HG03469 (cell line): Measurements from ENCODE around the gene PDE3A.
"Not testable (repeated sequence)": the region's sequence is repeated elsewhere in the genome, so short reads cannot be mapped to it uniquely, and the experiment has no call there.

Experiments
- ATAC-seq: cut with Tn5 transposase; IDR thresholded peaks from one replicate; pipeline ENCODE4 v1.9.1; 2021; ENCODE audit warnings: mild to moderate bottlenecking, moderate library complexity, moderate number of reproducible peaks; ENCODE audit not compliant: unreplicated experiment

The PDE3A gene

DNA sequence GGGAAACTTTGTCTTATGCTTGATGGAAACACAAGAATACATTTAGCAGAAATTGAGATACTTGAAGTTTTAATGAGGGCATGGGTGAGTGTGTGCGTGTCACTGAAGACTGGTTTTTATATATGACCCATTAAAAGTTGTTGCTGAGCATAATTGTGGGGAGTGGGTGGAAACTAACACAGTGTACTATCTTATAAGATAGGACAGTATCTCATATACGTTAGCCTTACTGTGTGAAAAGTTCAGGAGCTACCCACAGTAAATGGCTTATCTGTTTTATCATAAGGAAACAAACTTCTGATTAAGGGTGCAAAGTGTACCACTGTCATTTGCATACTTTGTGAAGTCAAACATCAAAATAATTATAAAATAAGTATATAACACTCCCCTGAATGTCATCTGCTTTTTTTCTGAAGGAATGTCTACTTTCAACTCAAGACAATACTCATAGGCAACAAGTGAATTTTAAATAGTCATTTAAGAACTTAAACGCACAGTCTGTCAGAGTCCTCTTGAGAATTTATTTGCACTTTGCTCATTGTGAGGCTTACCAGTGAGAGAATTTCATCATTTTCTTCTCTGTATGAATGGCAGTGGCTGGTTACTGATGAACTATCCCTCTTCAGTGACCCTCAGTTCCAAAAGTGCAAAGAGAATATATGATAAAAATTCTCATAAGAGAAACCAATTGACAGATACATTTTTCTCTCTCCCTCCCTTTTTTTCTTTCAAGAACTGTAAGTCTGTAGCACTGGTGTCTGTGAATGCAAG lies 4.2 kb downstream of the PDE3A start:
- no peak for ATAC-seq

DNA sequence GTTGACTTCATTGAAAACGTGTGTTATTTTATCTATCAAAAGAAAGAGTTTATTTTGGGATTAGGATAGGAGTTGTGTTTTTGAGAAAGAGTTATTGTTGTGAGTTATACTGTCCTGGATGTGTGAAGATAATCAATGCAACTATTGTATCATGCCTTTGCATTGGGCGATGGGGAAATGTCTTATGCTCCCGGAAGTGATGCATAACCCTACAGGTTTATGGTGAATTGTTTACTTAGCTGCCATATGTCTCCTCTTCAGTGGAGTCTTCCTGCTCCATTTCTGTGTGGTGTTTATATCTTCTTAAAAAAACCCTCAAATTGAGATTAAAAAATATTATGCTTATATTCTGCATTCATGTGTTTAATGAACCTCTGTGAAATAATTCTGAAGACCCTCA lies 6.5 kb downstream of the PDE3A start:
- no peak for ATAC-seq

DNA sequence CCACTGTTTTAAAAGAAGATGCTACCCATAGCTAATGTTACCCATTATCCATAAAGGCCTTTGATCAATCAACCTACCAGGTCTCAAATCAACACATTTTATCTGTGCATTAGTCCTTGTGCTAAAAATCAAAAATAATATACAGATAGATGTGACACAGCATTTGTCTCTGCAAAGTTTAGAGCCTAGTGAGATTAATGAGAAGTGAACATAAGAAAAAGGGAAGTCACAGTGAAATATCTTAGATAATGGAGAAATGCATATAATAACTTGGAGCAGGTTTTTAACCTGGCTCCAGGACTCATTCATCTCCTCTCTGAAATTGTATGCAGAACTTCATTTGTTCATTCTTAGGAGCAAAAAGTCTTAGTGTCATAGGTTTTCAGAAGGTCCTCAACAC lies 7.2 kb downstream of the PDE3A start:
- ATAC-seq = no peak

- no peak for ATAC-seq
Measured at GRCh38 chr12:20376984-20377383, 8.6 kb downstream of the PDE3A start.

- no peak for ATAC-seq
Measured at GRCh38 chr12:20377750-20378149, 9.4 kb downstream of the PDE3A start.

GRCh38 chr12:20382117-20382516 lies 13.8 kb downstream of the PDE3A start:
- no peak for ATAC-seq

DNA sequence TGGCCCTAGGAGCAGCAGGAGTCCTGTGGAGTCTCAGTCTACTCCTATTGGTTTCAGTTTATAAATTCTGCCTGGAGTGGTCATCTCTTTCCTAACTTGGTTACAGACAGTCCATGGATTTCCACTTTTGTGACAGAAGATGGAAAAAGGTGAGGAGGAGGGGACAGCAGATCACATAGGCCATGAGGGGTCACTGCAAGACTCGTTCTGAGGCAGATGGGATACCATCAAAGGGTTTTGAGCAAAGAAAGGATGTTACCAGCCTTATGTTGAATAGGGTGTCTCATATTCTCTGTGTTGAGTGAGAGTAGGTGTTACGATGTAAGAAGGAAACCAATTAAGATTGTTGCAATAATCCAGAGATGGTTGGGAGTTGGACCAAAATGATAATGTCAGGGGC lies 15.3 kb downstream of the PDE3A start:
- no peak for ATAC-seq

DNA sequence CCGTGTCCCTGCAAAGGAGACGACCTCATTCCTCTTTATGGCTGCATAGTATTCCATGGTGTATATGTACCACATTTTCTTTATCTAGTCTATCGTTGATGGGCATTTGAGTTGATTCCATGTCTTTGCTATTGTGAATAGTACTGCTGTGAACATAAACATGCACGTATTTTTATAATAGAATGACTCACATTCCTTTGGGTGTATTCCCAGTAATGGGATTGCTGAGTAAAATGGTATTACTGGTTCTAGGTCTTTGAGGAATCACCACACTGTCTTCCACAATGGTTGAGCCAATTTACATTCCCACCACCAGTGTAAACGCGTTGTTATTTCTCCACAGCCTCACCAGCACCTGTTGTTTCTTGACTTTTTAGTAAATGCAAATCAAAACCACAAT lies 16.5 kb downstream of the PDE3A start:
- ATAC-seq = not testable (repeated sequence)

- no peak for ATAC-seq
Measured at GRCh38 chr12:20390846-20391245, 22.5 kb downstream of the PDE3A start.

DNA sequence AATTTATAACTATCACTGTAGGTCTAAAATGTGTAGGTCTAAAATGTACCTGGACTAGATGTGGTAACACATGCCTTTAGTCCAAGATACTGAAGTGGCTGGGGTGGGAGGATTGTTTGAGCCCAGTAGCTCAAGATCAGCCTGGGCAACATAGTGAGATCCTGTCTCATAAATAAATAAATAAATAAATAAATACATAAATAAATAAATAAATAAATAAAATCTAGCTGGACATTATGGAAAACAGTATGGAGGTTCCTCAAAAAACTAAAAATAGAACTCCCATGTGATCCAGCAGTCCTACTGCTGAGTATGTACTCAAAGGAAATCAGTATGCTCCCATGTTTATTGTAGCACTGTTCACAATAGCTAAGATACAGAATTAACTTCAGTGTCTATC lies 24.0 kb downstream of the PDE3A start:
- ATAC-seq = no peak

- ATAC-seq = no peak
Measured at GRCh38 chr12:20393707-20394106, 25.4 kb downstream of the PDE3A start.

- ATAC-seq = no peak
Measured at GRCh38 chr12:20395791-20396550, 27.6 kb downstream of the PDE3A start.

- ATAC-seq = no peak
Measured at GRCh38 chr12:20398686-20399085, 30.3 kb downstream of the PDE3A start.

GRCh38 chr12:20400003-20400402 lies 31.7 kb downstream of the PDE3A start:
- no peak for ATAC-seq

DNA sequence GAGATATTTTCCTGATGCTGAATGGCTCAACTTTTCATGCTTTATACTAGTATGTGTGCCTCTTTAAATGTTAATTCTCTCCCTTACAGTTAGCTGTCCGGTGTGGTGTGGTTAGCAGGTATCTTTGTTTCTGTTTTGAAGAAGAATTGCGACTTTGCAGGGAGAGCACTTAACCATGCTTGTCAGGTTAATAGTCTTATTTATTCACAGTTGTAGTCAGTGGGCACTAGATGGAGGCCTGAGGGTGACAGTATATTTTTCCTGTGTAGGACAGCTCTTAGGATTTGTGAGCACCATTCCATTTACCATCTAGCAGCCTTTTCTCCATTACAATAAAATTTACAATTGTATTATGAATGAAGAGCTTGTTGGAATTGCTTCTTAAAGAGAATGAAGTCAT lies 34.9 kb downstream of the PDE3A start:
- ATAC-seq = no peak

DNA sequence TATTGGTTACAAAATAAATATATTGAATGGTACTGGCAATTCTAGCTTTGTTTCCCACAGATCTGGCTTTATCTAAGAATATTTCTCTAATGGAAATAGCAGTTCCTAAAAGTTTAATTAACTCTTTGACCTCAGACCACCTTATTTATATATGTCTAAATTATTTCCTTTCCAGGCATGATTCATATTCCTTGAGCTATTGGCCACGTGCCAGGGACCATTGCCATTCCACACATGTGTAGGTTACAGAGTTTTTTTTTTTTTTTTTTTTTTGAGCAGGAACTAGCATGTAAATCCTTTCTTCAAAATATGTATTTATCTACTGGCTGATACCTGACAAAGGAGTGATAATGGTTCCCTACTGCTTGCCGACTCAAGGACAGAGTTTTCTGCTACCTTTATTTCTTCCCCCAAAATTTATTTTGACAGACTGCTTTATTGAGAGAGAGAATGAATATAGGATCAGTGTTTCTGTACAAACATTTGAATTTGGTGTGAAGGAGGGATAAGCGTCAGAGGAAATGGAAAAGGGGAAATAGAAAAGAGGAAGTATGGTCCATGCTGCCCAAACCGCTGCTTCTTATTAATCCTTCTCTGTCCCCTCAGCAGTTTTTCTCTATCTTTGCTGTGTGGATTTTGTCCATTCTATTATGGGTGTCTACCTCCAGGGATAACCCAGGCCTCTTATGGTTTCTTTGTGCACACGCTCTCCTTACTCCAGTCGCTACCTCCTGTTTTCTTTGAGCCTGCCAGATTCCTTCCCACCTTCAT lies 36.4 kb downstream of the PDE3A start:
- no peak for ATAC-seq

DNA sequence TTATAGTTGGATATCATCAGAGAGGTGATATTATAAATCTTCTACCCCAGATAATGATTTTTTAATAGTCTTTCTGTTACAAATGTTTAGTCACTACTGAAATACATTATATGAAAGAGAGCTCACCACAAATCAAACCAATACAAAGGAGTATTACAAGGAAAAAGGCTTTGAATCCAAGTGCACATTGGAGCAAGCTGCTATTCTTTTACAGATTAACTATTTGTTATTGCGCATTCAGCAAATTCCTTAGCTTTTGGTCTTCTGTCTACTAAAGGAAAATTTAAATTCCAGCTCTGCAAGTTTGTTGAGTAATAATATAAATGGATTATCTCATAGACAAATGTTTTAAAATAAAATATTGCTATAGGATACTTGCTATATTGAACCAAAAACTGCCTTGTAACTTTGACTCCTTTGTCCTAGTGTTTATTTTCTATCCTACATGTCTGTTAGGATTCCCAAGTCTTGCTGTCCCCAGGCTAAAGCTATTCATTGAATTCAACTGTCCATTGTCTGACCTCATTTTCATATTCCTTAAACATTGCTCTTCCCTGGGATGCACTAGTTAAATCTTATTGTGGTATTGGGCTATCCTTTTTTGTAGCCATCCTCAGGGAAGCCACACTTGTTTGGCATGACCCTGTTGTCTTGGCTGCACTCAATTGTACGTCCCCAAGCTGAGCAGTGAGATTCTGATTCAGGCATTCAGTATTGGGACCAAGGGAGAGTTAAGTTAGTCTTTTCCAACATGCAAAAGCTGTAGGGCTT lies 41.5 kb downstream of the PDE3A start:
- no peak for ATAC-seq

DNA sequence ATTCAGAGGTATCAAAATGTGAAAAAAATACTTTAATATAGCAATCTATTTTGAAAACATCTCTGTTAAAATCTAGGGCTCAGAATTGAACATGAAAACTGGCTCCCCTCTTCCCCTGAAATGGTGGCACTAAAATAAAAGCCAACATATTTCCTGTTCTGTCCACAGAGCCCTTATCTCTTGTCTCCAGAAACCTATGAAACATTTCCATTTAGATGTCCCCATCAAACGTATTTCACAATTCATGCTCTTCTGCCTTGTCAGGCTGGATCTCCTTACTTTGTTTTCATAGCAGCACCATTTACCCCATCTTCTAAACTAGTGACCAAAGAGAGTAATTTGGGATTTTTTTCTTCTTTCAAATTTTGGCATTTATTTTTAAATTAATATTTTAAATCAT lies 42.4 kb downstream of the PDE3A start:
- ATAC-seq = no peak

- ATAC-seq = no peak
Measured at GRCh38 chr12:20411345-20411744, 43.0 kb downstream of the PDE3A start.

DNA sequence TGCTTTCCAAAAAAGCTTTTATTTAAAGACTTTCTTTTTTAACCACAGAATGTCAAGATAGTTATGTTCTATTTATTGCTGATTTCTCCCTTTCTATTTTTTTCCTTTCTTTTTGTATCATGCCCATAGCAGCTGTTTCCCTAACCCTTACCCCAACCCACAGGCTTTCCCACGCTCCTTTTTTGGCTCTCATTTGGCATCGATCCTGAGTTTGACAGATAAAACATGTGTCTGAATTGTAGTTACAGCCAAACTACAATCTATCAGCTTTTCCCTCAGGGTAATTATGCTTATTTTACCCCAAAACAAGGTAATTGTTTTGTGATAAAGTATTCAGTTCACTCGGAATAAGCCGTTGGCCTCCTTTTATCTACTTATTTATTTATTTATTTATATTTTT lies 46.7 kb downstream of the PDE3A start:
- ATAC-seq = no peak

DNA sequence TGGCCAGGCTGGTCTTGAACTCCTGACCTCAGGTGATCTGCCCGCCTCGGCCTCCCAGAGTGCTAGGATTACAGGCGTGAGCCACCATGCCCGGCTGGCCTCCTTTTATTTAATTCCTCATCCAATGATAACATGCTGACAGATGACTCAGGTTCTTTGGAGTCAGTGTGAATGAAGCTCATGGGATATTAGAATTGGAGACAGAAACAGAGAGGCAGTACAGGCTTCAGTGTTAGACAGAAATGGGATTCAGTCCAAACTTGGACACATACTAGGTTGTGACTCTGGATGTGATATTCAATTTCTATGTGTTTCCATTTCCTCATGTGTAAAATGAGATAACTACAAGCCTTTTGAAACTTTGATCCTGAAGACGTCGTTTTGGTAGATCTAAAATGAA lies 47.3 kb downstream of the PDE3A start:
- ATAC-seq = no peak
